HG02678 (cell line): ENCODE results near the gene PSD4.
"Not testable (repeated sequence)": the region's sequence is repeated elsewhere in the genome, so short reads cannot be mapped to it uniquely, and the experiment has no call there.

Experiments
- ATAC-seq: cut with Tn5 transposase; IDR thresholded peaks from one replicate; pipeline ENCODE4 v1.9.1; 2021; ENCODE audit warnings: mild to moderate bottlenecking, moderate library complexity; ENCODE audit not compliant: unreplicated experiment

Gene PSD4

DNA sequence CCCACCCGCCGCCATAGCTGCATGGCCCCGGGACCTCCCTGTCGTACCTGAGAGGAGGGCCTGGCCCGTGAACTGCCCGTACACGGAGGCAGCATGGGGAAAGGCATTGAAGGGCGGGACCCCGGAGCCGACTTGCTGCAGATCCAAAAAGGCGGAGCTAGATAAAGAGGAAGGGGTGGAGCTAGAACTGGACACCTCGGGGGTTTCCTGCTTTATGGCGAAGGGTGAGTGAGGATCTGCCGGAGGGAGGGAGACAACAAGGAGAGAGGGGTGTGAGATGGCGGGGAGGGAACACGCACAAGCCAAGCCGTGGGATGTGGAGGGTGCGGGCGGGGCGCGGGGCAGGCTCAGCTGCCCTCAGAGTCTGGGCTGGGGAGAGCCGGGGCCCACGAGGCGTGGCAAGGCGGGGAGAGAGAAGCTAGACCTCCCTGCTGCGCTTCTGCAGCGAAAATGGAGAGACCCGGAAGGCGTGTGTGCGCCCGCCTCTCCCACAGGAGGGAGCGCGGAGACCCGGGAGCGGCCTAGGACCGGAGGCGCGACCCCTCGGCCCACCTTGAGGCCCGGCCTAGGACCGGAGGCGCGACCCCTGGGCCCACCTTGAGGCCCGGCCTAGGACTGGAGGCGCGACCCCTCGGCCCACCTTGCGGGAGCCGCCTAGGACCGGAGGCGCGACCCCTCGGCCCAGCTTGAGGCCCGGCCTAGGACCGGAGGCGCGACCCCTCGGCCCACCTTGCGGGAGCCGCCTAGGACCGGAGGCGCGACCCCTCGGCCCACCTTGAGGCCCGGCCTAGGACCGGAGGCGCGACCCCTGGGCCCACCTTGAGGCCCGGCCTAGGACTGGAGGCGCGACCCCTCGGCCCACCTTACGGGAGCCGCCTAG lies 61.8 kb downstream of the PSD4 start:
- ATAC-seq: not testable (repeated sequence)

DNA sequence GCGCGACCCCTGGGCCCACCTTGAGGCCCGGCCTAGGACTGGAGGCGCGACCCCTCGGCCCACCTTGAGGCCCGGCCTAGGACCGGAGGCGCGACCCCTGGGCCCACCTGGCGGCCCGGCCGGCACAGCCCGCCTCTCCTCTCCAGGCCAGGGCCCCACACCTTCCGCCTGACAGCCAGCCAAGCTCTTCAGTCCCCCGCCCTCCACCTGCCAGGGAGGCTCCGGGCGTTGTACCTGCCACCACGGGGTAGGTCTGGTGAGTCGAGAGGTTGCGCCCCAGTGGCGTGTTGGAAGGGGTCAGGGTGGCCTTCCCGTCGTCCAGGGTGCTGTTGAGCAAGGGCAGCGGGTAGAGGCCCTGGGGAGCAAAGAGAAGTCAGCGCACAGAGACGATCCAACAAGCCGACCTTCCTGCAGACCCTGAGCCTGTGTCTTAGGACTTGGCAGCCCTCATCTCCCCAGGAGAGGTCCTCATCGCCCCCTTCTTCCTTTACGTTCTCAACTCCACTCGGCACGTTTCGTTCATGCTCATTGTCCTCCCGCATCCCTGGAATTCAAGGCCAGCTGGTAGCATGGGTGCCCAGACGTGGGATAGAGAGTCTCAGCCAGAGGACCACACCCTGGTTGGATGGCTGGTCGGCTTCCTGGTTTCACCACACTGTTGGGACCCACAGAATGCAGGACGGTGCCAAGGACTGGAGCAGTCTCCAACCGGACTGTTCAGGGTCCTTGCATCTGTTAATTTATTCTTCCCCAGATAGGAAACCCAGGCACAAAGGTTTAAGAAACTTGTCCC lies 62.8 kb downstream of the PSD4 start:
- ATAC-seq: no peak

DNA sequence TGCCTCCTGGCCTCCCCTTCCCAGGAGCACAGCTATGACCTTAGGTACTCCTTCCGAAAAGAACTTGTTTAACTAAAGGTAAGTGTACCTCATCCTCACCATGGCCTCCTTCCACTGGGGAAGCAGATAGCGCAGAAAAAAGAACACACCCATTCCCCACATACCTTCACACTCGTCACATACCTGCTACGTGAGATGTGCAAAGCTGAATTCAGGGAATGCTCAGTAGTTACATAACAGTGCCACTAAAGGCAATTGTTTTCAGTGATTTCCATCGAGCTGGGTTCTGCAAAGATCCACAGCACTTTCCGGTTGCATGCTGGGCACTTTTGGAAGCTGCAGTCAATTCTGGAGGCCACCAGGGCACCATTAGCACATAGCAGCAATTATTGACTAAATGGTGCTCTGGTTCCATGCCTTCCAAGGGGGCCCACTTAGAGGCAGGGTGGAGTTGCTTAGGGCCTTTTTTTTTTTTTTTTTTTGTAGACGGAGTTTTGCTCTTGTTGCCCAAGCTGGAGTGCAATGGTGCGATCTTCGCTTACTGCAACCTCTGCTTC lies 63.9 kb downstream of the PSD4 start:
- no peak for ATAC-seq

DNA sequence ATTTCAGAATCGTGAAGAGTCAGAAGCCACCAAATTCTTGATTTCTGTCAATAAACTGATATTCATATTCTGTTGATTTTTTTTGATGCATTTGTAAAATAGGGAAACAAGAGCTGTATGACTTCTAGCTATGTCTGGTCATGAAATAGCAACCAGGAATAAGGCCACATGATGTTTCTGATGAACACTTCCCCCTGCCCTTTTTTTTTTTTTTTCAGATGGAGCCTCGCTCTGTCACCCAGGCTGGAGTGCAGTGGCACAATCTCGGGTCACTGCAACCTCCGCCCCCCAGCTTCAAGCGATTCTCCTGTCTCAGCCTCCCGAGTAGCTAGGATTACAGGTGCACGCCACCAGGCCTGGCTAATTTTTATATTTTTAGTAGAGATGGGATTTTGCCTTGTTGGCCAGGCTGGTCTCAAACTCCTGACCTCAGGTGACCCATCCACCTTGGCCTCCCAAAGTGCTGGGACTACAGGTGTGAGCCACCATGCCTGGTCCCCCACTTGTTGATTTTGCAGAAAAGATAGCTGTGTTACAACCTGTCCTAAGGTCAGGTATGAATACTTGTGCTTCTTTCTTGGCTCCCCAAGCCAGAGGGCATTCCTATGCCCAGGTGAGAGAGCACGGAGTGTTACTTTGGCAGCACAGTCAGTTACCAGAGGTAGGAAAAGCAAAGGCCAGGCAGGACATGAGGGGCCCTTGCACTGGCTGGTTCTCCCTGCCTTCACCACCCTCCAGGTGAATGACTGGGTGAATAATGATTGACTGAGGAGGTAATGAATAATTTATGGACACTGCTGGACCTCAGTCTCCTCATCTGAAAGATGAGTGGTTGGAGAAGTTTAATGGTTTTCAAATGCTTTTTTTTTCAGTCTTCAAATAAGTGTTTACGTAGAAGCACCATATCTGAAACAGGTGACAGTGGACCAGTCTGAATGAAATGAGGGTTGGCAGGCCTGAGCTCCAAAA lies 65.4 kb downstream of the PSD4 start:
- ATAC-seq: no peak

DNA sequence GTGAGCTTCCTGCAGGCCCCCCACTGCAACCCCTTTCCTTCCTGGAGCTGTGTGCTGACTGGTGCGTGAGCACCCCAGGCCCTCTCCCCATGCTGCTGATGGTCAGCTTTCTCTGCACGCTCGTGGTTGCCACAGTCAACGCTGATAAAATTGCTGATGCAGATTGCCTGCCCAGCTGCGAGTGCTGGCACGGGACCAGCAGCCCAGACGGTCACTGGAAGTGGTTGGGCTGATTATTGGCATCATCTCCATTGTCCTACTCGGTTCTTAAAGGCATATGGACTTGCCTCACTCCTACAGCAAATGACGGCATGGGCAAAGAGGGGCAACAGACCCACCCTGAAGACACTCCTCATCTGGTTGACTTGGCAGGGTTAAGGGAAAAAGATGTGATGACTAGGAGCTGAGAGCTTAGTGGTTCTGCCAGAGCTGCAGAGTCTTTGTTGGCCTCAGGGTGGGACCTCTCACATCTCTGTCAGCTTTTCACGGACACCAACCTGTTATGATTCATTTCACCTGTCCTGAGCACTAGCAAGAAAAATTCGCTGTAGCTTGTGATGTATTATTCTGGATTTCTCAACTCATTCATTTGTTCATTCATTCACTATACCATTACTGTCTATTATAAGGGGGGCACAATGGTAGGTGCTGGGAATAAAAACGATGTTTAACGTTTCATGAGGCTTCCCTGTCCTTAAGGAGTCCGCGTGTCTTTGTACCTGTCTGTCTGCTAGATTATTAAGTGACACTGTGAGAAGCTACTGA lies 66.6 kb downstream of the PSD4 start:
- ATAC-seq: no peak

DNA sequence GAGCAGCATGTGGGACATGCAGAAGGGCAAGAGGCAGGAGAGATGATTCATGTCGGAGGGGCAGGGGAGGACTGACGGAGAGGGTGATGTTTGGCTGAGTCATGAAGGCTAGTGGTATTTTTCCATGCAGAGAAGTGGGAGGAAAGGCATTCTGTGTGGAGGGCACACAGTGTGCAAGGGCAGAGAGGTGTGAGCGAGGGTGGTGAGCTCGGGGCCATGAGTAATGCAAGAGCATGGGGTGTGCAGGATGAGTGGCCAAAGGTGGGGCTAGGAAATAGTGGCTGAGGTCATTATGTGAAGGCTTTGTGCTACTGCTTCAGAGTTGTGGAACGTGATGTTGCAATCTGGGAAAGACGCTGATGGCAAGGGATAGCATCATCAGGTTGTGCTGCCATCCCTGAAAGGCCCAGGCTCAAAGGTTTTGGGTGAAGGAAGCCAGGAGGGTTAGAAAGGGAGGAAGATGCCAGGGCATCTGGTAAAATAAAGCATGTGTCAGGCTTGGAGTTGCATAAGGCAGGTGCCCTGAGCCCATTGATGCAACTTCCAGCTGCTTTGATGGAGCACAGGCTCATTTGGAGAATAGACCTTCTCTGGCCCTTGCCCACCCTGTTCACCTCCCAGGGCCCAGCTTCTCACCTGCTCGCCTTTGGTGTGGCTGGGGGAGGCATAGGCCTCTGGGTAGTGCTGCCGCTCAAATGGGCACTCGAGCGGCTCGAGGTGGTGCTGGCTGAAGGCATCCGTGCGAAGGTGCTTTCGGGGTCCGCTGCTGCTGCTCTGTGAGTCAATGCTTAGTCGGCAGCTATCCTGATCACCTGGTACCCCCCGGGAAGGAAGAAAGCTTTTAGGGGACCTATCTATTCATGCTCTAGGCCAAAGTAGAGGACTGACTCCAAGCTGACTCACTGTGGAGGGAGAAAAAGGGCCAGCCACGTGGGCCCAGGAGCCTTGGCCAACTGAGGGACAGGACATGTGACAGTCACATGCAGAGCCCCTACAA lies 67.4 kb downstream of the PSD4 start:
- no peak for ATAC-seq

DNA sequence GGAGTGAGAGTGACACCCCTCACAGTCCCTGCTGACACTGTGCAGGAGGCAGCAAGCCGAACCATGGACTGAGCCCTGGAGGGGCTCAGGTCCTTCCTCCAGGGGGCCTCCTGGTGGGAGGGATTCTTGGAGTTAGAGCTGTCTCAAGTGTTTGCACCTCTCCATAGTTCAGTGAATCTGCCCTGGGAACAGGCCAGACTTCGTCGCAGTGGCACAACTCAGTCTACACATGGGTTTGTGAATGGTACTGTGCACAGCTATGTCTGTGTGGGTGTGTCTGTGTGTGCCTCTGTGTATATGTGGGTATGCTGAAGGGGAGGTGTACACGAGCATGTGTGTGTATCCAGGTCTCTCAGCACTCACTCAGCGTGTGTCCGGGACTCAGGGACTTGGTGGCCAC lies 68.6 kb downstream of the PSD4 start:
- ATAC-seq: no peak

DNA sequence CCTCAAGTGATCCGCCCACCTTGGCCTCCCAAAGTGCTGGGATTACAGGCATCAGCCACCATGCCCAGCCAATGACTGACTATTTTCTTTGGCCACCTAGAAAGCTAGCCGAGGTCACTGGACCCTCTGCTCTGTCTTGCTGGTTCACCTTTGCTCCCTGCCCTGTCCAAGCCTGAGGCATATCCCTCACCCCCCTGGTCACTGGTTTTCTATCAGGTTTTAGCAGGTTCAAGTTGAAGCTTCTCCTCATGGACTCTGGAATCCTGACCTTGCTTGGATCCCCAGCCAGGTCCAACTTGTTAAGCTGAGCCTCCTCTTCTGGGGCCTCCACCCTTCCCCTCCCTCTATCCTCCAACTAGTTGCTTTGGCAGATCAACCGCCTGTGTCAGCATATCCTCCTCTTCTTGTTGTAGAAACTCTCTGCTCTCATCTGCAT lies 71.5 kb downstream of the PSD4 start:
- no peak for ATAC-seq

DNA sequence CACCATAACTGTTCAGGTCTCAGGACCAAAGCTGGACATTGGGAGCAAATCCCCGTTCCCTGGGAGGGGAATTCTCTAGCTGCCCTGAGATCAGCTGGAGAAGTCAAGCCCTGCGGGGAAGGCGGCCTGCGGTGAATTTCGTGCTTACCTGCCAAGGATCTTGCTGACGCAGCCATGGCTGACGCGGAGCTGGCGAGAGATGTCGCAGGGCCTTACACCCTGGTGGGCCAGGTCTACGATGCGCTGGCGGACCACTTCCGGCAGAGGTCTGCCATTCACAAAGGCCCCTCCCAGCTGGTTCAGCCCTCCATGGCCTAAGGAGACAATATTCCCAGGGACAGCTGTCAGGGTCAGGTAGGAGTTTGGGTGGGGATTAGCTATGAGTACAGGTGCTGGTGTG lies 72.8 kb downstream of the PSD4 start:
- no peak for ATAC-seq

DNA sequence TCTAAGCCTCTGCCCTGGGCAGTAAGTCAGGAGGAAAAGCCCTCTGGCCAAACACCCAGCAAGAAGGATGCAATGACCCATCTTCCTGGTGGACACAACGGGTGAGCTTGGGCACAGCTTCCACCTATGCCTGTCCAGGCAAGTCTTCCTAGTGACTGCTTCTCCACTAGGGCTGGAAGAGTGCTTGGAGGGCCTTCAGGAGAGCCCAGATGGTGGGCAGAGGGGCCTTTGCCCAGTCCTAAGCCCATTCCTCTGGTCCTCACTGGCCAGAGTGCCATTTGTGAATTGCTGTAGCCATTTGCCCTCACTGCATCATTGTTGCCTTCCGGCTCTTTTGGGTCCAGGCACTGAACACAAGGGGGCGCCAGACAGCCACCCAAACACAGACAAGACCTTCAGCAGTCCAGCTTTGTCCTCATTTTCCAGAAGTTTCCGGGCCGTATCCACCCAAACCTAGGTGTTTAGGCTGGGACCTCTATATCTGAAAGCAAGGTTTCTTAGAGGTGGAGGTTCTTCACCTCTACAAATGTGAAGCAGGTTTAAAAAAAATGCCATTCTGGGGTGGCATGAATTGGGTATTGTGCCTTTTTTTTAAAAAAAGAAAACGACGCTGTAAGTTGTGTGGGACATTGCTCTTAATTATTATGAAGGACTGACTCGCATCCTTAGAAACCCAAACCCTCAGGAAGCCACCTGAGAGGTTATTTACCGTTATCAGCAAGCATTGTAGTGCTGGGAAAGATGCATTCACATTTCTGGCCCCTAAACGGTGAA lies 75.4 kb downstream of the PSD4 start:
- peak; percentile 64 for ATAC-seq

DNA sequence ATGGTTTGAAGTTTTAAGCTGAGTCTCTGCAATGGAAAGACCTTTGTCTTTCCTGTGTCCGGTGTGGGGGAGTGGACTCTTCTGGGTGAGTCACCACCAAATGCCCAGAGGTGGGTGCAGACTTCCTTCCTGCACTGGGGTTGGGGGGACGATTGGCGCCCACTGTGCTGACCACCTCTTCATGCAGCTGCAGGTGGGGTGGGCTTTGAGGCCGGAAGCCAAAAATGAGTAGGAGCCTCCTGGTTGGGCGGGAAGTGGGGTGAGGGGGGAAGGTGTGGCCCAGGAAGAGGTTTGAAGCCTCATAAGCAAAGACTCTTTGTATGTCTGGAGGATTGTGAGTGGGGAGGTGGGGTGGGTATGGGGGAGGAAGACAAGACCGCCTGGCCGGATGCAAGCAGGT lies 77.3 kb downstream of the PSD4 start:
- no peak for ATAC-seq

DNA sequence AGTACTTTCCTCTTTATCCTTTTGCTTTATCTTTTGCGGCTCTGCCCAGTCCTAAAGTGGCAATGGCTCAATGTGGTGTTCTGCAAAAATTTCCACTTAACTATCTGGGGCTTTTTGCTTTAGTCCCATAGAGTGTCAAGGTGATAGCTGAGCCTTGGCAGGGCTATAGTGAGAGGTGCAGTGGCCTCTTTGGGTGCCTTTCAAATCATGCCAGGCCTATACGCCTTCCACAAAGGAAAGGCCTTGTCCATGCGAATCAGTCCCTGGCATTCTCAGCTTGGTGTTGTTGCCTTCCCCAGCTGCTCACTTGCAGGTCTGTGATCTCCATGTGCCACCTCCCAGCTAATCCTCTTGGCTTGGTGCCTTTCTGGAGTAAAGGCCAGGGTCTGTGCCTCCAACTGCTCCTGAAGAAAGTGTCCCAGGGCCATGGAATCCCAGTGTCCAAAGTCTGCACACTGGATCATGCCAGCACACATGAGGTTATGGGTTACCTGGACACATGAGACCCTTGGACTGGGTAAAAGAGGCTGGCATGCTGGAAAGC lies 78.3 kb downstream of the PSD4 start:
- ATAC-seq: no peak

DNA sequence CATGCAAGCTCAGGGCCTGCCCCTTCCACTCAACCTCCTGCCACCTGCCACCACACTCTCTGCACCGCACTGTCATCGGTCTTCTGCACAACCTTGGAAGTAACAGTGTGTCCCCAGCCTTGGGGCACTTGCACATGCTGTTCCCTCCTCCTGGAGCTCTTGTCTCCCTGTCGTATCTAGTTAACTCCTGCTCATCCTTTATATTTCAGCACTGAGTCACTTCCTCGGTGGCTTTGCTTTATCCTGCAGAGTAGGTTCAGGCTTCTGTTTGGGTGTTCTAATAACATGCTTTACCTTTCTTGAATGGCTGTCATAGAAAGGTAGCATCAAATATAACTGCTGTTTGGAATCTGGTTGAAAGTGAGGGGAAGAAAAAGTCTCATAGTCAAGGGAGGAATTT lies 79.7 kb downstream of the PSD4 start:
- no peak for ATAC-seq

DNA sequence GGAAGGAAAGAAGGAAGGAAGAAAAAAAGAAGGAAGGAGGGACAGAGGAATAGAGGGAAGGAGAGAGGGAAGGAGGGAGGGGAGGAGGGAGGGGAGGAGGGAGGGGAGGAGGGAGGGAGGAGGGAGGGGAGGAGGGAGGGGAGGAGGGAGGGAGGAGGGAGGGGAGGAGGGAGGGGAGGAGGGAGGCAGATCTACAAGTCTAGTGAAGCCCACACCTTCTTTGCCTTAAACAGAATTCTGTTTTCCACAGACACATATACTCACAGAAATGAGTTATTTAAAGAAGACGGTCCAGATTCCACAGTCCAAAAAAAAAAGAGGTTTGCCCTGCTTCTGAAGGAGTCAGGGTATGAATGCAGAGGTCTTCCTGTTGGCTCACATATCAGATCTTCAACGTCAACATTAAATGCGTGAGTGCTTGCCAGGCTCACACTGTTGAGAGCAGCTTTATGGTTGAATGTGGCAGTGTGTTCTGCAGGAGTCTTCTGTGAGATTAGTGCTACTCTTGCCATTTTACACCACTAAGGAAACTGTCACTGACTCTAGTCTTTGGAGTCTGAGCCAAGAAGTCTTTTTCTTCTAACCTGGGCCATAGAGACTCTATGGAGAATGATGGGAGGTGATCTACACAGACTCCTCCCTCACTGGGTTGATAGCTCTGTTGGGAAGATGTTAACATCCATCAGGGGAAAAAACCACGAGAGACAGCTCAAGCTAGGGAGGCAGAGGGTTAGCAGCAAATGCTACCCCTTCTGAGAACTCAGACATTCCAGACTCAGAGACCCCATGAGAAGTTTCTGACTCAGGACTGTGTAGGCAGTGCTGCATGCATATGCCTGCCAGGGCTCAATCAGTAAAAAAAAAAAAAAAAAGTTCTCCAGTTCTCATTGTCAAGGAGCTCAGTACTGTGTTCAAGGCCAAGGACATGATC lies 81.6 kb downstream of the PSD4 start:
- ATAC-seq: no peak

DNA sequence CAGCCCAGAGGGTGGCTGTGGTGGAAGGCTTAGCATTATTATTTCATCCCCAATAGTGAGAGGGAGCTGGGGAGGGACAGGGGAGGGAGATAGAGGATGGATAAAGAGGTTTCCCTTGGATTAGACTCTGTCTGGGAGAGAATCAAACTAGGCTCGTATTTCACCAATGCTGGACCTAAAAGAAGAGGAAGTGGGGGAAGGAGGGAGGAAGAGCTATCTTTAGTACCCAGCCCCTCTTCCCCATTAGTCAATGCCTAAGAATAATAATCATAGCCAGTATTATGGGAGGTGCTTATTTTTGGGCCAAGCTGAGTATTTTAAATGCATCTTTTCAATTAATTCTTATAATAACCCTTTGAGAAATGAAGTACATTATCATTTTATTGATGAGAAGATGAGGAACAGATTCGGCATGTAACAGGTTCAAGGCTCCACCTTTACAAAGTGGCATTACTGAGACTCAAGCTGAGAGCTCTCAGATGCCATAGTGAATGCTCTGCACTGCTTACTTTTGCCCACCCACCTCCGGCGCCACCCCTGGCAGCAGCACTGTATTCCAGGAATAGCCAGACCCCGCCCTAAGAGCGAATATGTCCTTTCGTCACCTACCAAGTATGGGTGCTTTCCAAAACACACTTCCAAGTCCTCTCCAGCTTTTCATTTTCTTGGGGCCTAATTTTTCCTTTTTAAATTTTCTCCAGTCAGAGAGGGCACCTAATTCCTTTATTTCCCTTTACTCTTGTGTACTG lies 83.9 kb downstream of the PSD4 start:
- ATAC-seq: no peak
